ENCODE measurements around the gene SCN4A. TPM values are rescaled to one million over a fixed set of nuclear protein-coding genes. Genes with fewer than 3 reads are reported as not detected.

SCN4A gene
- total RNA-seq, 1 donor from 2014 or later: 0.43 TPM

DNA sequence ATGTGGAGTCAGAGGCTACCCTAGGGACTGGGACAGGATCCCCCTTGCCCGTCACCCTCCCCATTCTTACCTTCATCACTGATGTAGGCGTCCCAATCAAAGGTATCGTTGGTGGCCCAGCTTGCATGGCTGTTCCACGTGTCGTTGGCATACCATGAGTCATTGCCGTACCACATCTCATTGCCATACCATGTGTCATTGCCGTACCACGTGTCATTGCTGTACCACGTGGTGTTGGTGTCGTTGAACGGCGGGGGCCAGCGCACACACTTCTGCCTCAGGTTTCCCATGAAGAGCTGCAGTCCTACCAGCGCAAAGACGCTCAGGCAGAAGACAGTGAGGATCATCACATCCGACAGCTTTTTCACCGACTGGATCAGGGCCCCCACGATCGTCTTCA is 4.8 kb downstream of the SCN4A start:
- H3K4me1 ChIP-seq (ENCODE audit: insufficient read depth, low read length): no peaks in the 10 kb centered on the region
- DNase-seq (ENCODE audit: low read depth): no peak
- no peak for FAIRE-seq
- Mint-ChIP-seq H3K27ac (ENCODE audit: unreplicated experiment) (no peak overlapping the region), H3K9me3 (ENCODE audit: unreplicated experiment) (no peaks in the 10 kb centered on the region), H3K4me1 (ENCODE audit: low read depth, unreplicated experiment) (no peaks in the 10 kb centered on the region), H3K27me3 (ENCODE audit: low read depth, unreplicated experiment) (peaks cover 33% of the 10 kb centered on the region), H3K36me3 (ENCODE audit: low read depth, unreplicated experiment) (peaks cover 2% of the 10 kb centered on the region), H3K4me3 (ENCODE audit: unreplicated experiment) (no peak overlapping the region)
- no peaks in the 10 kb centered on the region for H3K36me3 ChIP-seq (ENCODE audit: insufficient read depth, low read length)
- no peaks in the 10 kb centered on the region for H4K20me1 ChIP-seq (ENCODE audit: insufficient read depth, low read length)
- no peaks in the 10 kb centered on the region for H3K27me3 ChIP-seq (ENCODE audit: insufficient read depth, low read length)
- TF ChIP-seq, protein P1, sequence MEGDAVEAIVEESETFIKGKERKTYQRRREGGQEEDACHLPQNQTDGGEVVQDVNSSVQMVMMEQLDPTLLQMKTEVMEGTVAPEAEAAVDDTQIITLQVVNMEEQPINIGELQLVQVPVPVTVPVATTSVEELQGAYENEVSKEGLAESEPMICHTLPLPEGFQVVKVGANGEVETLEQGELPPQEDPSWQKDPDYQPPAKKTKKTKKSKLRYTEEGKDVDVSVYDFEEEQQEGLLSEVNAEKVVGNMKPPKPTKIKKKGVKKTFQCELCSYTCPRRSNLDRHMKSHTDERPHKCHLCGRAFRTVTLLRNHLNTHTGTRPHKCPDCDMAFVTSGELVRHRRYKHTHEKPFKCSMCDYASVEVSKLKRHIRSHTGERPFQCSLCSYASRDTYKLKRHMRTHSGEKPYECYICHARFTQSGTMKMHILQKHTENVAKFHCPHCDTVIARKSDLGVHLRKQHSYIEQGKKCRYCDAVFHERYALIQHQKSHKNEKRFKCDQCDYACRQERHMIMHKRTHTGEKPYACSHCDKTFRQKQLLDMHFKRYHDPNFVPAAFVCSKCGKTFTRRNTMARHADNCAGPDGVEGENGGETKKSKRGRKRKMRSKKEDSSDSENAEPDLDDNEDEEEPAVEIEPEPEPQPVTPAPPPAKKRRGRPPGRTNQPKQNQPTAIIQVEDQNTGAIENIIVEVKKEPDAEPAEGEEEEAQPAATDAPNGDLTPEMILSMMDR (IDR thresholded peaks at IDR 0.05; ENCODE audit: insufficient read depth, low read depth, low read length): no peak
- no peak for TF ChIP-seq EZH2 (IDR thresholded peaks at IDR 0.05; ENCODE audit: insufficient read depth, low read length)
- H3K4me2 ChIP-seq (ENCODE audit: low read length): no peak overlapping the region
- H3K9me3 ChIP-seq (ENCODE audit: insufficient read depth, low read depth, low read length): no peaks in the 10 kb centered on the region
- no peaks in the 10 kb centered on the region for H3K79me2 ChIP-seq (ENCODE audit: insufficient read depth, low read length)
- no peak overlapping the region for H3K9ac ChIP-seq (ENCODE audit: low read length)
- no peak overlapping the region for H3K27ac ChIP-seq (ENCODE audit: low read depth, low read length)
- H2AFZ ChIP-seq (ENCODE audit: low read depth, low read length): no peak overlapping the region
- H3K4me3 ChIP-seq (ENCODE audit: insufficient read depth, low read depth, low read length): no peak overlapping the region

DNA sequence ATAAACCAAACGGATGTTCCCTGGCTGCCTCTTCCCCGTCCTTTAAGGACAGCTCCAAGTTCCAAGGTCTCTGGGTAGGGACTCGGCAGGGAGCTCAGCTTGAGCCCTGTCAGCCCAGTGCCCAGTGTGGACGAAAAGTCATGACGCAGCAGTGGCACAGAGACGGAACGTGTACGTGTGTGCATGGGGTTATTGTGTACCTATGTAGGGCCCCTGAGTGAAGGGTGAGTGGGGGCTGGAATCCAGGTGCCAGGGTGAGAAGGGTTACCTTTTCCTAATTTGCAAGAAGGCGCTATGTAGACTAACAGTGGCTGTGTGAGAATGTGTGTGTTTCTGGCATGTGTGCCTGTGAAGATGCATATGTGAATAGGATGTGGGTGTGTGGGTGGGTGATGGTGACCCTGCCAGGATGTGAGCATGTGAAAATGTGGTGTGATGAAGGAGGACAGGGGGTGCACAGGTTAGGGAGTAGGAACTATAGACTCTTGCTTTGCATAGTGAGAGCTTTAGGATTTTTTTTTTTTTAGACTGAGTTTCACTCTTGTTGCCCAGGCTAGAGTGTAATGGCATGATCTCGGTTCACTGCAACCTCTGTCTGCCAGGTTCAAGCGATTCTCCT is 6.0 kb downstream of the SCN4A start:
- no peaks in the 10 kb centered on the region for H4K20me1 ChIP-seq (ENCODE audit: insufficient read depth, low read length)
- no peaks in the 10 kb centered on the region for H3K36me3 ChIP-seq (ENCODE audit: insufficient read depth, low read length)
- H3K27me3 ChIP-seq (ENCODE audit: insufficient read depth, low read length): no peaks in the 10 kb centered on the region
- no peaks in the 10 kb centered on the region for H3K79me2 ChIP-seq (ENCODE audit: insufficient read depth, low read length)
- DNase-seq (ENCODE audit: low read depth): no peak
- H3K4me2 ChIP-seq (ENCODE audit: low read length): no peak overlapping the region
- H3K4me3 Mint-ChIP-seq (ENCODE audit: unreplicated experiment): no peak overlapping the region
- peaks cover 2% of the 10 kb centered on the region for H3K36me3 Mint-ChIP-seq (ENCODE audit: low read depth, unreplicated experiment)
- no peak overlapping the region for H3K9ac ChIP-seq (ENCODE audit: low read length)
- no peaks in the 10 kb centered on the region for H3K9me3 ChIP-seq (ENCODE audit: insufficient read depth, low read depth, low read length)
- H3K27ac ChIP-seq (ENCODE audit: low read depth, low read length): no peak overlapping the region
- no peaks in the 10 kb centered on the region for H3K4me1 Mint-ChIP-seq (ENCODE audit: low read depth, unreplicated experiment)
- no peak overlapping the region for H3K27ac Mint-ChIP-seq (ENCODE audit: unreplicated experiment)
- H3K4me1 ChIP-seq (ENCODE audit: insufficient read depth, low read length): no peaks in the 10 kb centered on the region
- H3K9me3 Mint-ChIP-seq (ENCODE audit: unreplicated experiment): no peaks in the 10 kb centered on the region
- no peak for FAIRE-seq
- TF ChIP-seq, protein P1 (IDR thresholded peaks at IDR 0.05; ENCODE audit: insufficient read depth, low read depth, low read length): no peak
- no peak for TF ChIP-seq EZH2 (IDR thresholded peaks at IDR 0.05; ENCODE audit: insufficient read depth, low read length)
- H3K4me3 ChIP-seq (ENCODE audit: insufficient read depth, low read depth, low read length): no peak overlapping the region
- no peak overlapping the region for H2AFZ ChIP-seq (ENCODE audit: low read depth, low read length)
- H3K27me3 Mint-ChIP-seq (ENCODE audit: low read depth, unreplicated experiment): peaks cover 35% of the 10 kb centered on the region

DNA sequence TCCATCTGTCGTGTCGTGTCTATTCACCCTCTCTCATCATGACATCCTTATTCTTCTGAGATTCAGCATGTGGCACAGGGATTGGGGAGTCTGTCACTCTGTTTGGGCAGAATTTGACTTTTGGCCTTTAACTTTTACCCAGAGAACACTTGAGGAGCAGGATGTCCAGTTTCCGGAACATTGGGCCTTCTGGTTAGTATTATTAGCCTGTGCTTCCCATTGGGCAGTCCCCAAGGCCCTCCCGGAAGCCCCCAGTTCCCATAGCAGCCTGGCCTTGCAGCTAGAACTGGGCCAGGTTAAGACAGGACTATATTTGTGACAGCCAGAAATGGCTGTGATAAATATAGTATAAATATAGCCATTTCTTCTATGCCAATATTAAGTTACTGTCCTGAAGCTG is 9.6 kb downstream of the SCN4A start:
- H3K27me3 Mint-ChIP-seq (ENCODE audit: low read depth, unreplicated experiment): peaks cover 28% of the 10 kb centered on the region
- Histone ChIP-seq H3K9me3 (ENCODE audit: insufficient read depth, low read depth, low read length) (no peaks in the 10 kb centered on the region), H3K36me3 (ENCODE audit: insufficient read depth, low read length) (no peaks in the 10 kb centered on the region), H3K4me3 (ENCODE audit: insufficient read depth, low read depth, low read length) (no peak overlapping the region), H3K4me1 (ENCODE audit: insufficient read depth, low read length) (no peaks in the 10 kb centered on the region), H3K27ac (ENCODE audit: low read depth, low read length) (no peak overlapping the region), H2AFZ (ENCODE audit: low read depth, low read length) (no peak overlapping the region), H3K79me2 (ENCODE audit: insufficient read depth, low read length) (no peaks in the 10 kb centered on the region), H3K27me3 (ENCODE audit: insufficient read depth, low read length) (no peaks in the 10 kb centered on the region), H4K20me1 (ENCODE audit: insufficient read depth, low read length) (no peaks in the 10 kb centered on the region), H3K4me2 (ENCODE audit: low read length) (no peak overlapping the region), H3K9ac (ENCODE audit: low read length) (no peak overlapping the region)
- FAIRE-seq (no peak), DNase-seq (ENCODE audit: low read depth) (no peak)
- no peak for TF ChIP-seq EZH2 (IDR thresholded peaks at IDR 0.05; ENCODE audit: insufficient read depth, low read length)
- TF ChIP-seq, protein P1 (IDR thresholded peaks at IDR 0.05; ENCODE audit: insufficient read depth, low read depth, low read length): no peak
- no peaks in the 10 kb centered on the region for H3K9me3 Mint-ChIP-seq (ENCODE audit: unreplicated experiment)
- H3K4me3 Mint-ChIP-seq (ENCODE audit: unreplicated experiment): no peak overlapping the region
- H3K4me1 Mint-ChIP-seq (ENCODE audit: low read depth, unreplicated experiment): no peaks in the 10 kb centered on the region
- H3K36me3 Mint-ChIP-seq (ENCODE audit: low read depth, unreplicated experiment): no peaks in the 10 kb centered on the region
- H3K27ac Mint-ChIP-seq (ENCODE audit: unreplicated experiment): no peak overlapping the region

Data from astrocyte (in vitro differentiated cells and primary cell).